H1 (cell line): ENCODE data around the gene ACMSD. TPM values are rescaled to one million over a fixed set of nuclear protein-coding genes. Genes with fewer than 3 reads are reported as not detected.

Experiments used
- CTCF ChIA-PET: fragments of 300-600 bp; sonication (Branson Sonifier 250); formaldehyde crosslinking; loops from one replicate; lab custom pipeline; 2021; ENCODE audit not compliant: partially characterized antibody; lab: Charles Lee
- POLR2A ChIA-PET: fragments of 300-600 bp; sonication (Branson Sonifier 250); formaldehyde crosslinking; loops from one replicate; lab custom pipeline; 2021; ENCODE audit warnings: inconsistent platforms; ENCODE audit not compliant: partially characterized antibody; lab: Charles Lee
- DNase-seq, 2 experiments: peaks; one replicate each; pipeline versions ENCODE4 v3.0.0 to v3.0.0-alpha.2; 2010 to 2022; ENCODE audit warnings: low spot score in 2 of 2, low read depth in 1 of 2, mixed read lengths in 1 of 2
- FAIRE-seq: peaks from 2 replicates; lab custom pipeline; 2011; peaks lifted over from hg19 to GRCh38; lab: Jason Lieb, UNC
- H2AFZ ChIP-seq: 2 replicates; pipeline ENCODE4 v1.8.1; 2012; ENCODE audit warnings: low read length, inconsistent platforms
- H2AK5ac ChIP-seq: 2 replicates; pipeline ENCODE4 v1.6.1; 2013; ENCODE audit warnings: low read depth, low read length
- H2BK120ac ChIP-seq: replicated peaks from 2 replicates; pipeline ENCODE3; 2013; ENCODE audit warnings: low read depth, low read length, inconsistent platforms
- H2BK12ac ChIP-seq: 2 replicates; pipeline ENCODE4 v1.6.1; 2013; ENCODE audit warnings: low read depth, low read length
- H2BK15ac ChIP-seq: 2 replicates; pipeline ENCODE4 v1.6.1; 2013; ENCODE audit warnings: low read length
- H2BK20ac ChIP-seq: 2 replicates; pipeline ENCODE4 v1.6.1; 2013; ENCODE audit warnings: low read length
- H2BK5ac ChIP-seq: 2 replicates; pipeline ENCODE4 v1.6.1; 2013; ENCODE audit warnings: low read depth, low read length
- H3K14ac ChIP-seq: 2 replicates; pipeline ENCODE4 v1.6.1; 2013; ENCODE audit warnings: inconsistent platforms; ENCODE audit not compliant: insufficient read length
- H3K18ac ChIP-seq: 2 replicates; pipeline ENCODE4 v1.6.1; 2013; ENCODE audit warnings: low read length; ENCODE audit errors: extremely low read depth
- H3K23ac ChIP-seq: 2 replicates; pipeline ENCODE4 v1.6.1; 2013; ENCODE audit warnings: inconsistent platforms; ENCODE audit not compliant: insufficient read length
- H3K23me2 ChIP-seq: 2 replicates; pipeline ENCODE4 v1.6.1; 2013; ENCODE audit warnings: low read depth, low read length
- H3K27ac ChIP-seq: 2 replicates; pipeline ENCODE4 v1.6.1; 2011; ENCODE audit warnings: low read depth, low read length, inconsistent platforms
- H3K27me3 ChIP-seq, 4 experiments: replicated peaks in 1 of 4; 1 replicate in 1 of 4; 2 replicates in 3 of 4; pipeline versions ENCODE4 v1.6.1 to v1.8.1; 2011 to 2013; ENCODE audit warnings: low read length in 3 of 4, mild to moderate bottlenecking in 3 of 4, inconsistent platforms in 2 of 4, mixed read lengths in 2 of 4, moderate library complexity in 1 of 4; ENCODE audit not compliant: control insufficient read depth in 3 of 4, insufficient read depth in 3 of 4; ENCODE audit errors: extremely low read depth in 1 of 4
- H3K36me3 ChIP-seq, 4 experiments: 2 replicates each; pipeline versions ENCODE4 v1.6.1 to v1.8.1; 2011 to 2013; ENCODE audit warnings: mild to moderate bottlenecking in 4 of 4, low read length in 3 of 4, moderate library complexity in 2 of 4, control low read depth in 1 of 4, inconsistent platforms in 1 of 4; ENCODE audit not compliant: insufficient read depth in 4 of 4, control insufficient read depth in 2 of 4
- H3K4ac ChIP-seq: replicated peaks from 2 replicates; pipeline ENCODE3; 2013; ENCODE audit warnings: low read length, low read depth, mixed read lengths, inconsistent platforms; ENCODE audit not compliant: insufficient read length
- H3K4me1 ChIP-seq, 4 experiments: replicated peaks in 1 of 4; 1 replicate in 1 of 4; 2 replicates in 3 of 4; pipeline versions ENCODE4 v1.6.1 to v1.8.1; 2011 to 2013; ENCODE audit warnings: low read length in 3 of 4, inconsistent platforms in 2 of 4, mixed read lengths in 1 of 4; ENCODE audit not compliant: insufficient read depth in 4 of 4, control insufficient read depth in 3 of 4
- H3K4me2 ChIP-seq, 2 experiments: 2 replicates each; pipeline versions ENCODE4 v1.6.1 to v1.8.1; 2011 to 2013; ENCODE audit warnings: low read depth in 2 of 2, low read length in 2 of 2, control low read depth in 1 of 2, inconsistent platforms in 1 of 2, mild to moderate bottlenecking in 1 of 2; ENCODE audit not compliant: insufficient read depth in 1 of 2
- H3K4me3 ChIP-seq, 4 experiments: fragments of 200-600, 300-600 bp in 1 of 4; sonication (generic), shearing (Covaris generic), sonication (Bioruptor Twin) in 1 of 4; 2 replicates each; pipeline versions ENCODE4 v1.5.1 to v1.8.1; 2011 to 2016; ENCODE audit warnings: low read length in 4 of 4, low read depth in 3 of 4, control low read depth in 2 of 4, inconsistent platforms in 2 of 4, mild to moderate bottlenecking in 2 of 4, mixed read lengths in 1 of 4, moderate library complexity in 1 of 4; ENCODE audit not compliant: insufficient read depth in 2 of 4; ENCODE audit errors: extremely low read depth in 1 of 4
- H3K56ac ChIP-seq: replicated peaks from 2 replicates; pipeline ENCODE3; 2013; ENCODE audit warnings: low read depth, mild to moderate bottlenecking, mixed read lengths, low read length, inconsistent platforms; ENCODE audit not compliant: insufficient read length
- H3K79me1 ChIP-seq: 2 replicates; pipeline ENCODE4 v1.6.1; 2013; ENCODE audit warnings: low read depth, low read length, control low read depth
- H3K79me2 ChIP-seq, 2 experiments: 2 replicates each; pipeline versions ENCODE4 v1.6.1 to v1.8.1; 2012 to 2013; ENCODE audit warnings: low read length in 2 of 2, mild to moderate bottlenecking in 2 of 2, inconsistent platforms in 1 of 2; ENCODE audit not compliant: insufficient read depth in 2 of 2, control insufficient read depth in 1 of 2
- H3K9ac ChIP-seq, 4 experiments: replicated peaks in 1 of 4; 1 replicate in 1 of 4; 2 replicates in 3 of 4; pipeline versions ENCODE4 v1.6.1 to v1.8.1; 2011 to 2013; ENCODE audit warnings: low read depth in 3 of 4, low read length in 3 of 4, control low read depth in 2 of 4, mild to moderate bottlenecking in 2 of 4, moderate library complexity in 2 of 4, inconsistent platforms in 1 of 4; ENCODE audit errors: extremely low read depth in 1 of 4
- H3K9me3 ChIP-seq, 2 experiments: 2 replicates each; pipeline versions ENCODE4 v1.6.1 to v1.8.1; 2012 to 2013; ENCODE audit warnings: mild to moderate bottlenecking in 2 of 2, moderate library complexity in 2 of 2, control low read depth in 1 of 2, inconsistent platforms in 1 of 2, low read depth in 1 of 2, low read length in 1 of 2, mixed read lengths in 1 of 2; ENCODE audit not compliant: insufficient read depth in 2 of 2
- H4K20me1 ChIP-seq, 2 experiments: replicated peaks in 1 of 2; 2 replicates each; pipeline versions ENCODE3 to v1.8.1; 2011 to 2013; ENCODE audit warnings: inconsistent platforms in 2 of 2, low read length in 2 of 2, mild to moderate bottlenecking in 1 of 2; ENCODE audit not compliant: insufficient read depth in 2 of 2, control insufficient read depth in 1 of 2
- H4K5ac ChIP-seq: 2 replicates; pipeline ENCODE4 v1.6.1; 2013; ENCODE audit warnings: low read length, low read depth, mixed read lengths, inconsistent platforms; ENCODE audit not compliant: insufficient read length
- H4K8ac ChIP-seq: 2 replicates; pipeline ENCODE4 v1.8.0; 2013; ENCODE audit warnings: mild to moderate bottlenecking, moderate library complexity, low read length, inconsistent platforms; ENCODE audit not compliant: insufficient read depth; ENCODE audit errors: extremely low read depth
- H4K91ac ChIP-seq: replicated peaks from 2 replicates; pipeline ENCODE3; 2013; ENCODE audit warnings: low read length, mixed read lengths, inconsistent platforms; ENCODE audit not compliant: insufficient read length
- BACH1 ChIP-seq: IDR thresholded peaks from 2 replicates; pipeline ENCODE4 v1.6.1; 2012; ENCODE audit warnings: low read length, improper control_type of control experiment
- CEBPB ChIP-seq: IDR thresholded peaks from 2 replicates; pipeline ENCODE4 v1.6.1; 2012; ENCODE audit warnings: low read depth, low read length
- HDAC6 ChIP-seq: IDR thresholded peaks from one replicate; pipeline ENCODE4 v1.7.1; 2012; ENCODE audit warnings: low read depth, mild to moderate bottlenecking, inconsistent platforms, low read length, moderate library complexity
- polyA plus RNA-seq, 7 experiments: library from polyadenylated mRNA; depleted of rRNA in 3 of 7; stranded (reverse) in 5 of 7; unstranded in 2 of 7; fragments of >200 nt in 5 of 7; fragments of 200-250 nt in 2 of 7; gene quantifications; 1 replicate in 5 of 7; 2 replicates in 1 of 7; 4 replicates in 1 of 7; pipeline versions ENCODE4 v1.2.1 to v1.2.3, GENCODE V29; 2011 to 2013; ENCODE audit warnings: missing spikeins in 2 of 7, mixed read lengths in 2 of 7
- total RNA-seq: library from RNA; stranded (reverse); fragmentation: NEBNext Ultra II Directional; extraction: Animal tissue kit (Norgen Biotek cat#: 25700); gene quantifications from 2 replicates; pipeline ENCODE4 v1.2.1, GENCODE V29; 2021
- TF ChIP-seq, protein P1 (sequence below), 3 experiments: IDR thresholded peaks; 1 replicate in 2 of 3; 2 replicates in 1 of 3; pipeline versions ENCODE4 v1.5.1 to v1.6.1; 2011; ENCODE audit warnings: low read length in 3 of 3, mild to moderate bottlenecking in 3 of 3, inconsistent platforms in 2 of 3, low read depth in 1 of 3, moderate library complexity in 1 of 3; ENCODE audit not compliant: insufficient read depth in 1 of 3; ENCODE audit errors: control extremely low read depth in 1 of 3

ACMSD gene
- total and polyA plus RNA-seq, 2 of the 8 experiments (the other 6 are each of a cell fraction or from before 2014, with no cell fraction given), result not detected

DNA sequence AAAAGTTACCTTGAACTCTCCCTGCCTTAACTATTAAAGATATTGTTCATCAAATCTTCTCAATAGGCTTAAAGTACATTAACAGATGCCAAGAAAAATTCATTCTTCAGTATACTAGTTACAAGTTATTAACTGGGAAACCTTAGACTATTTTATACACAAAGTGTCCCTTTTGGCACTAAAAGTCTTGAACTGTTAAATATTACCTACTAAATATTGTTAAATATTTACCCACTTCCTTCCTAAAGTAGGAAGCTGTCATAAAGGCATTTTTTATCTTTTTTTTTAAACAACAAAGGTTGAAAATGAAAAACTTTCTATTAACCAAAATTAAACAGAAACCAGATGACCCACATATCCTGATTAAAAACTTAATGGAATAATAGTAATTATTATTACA, 60.8 kb downstream of the ACMSD start:
- CTCF ChIA-PET, result no interaction called here
- DNase-seq, result no peak
- no peak overlapping the region for H2BK20ac ChIP-seq
- H4K20me1 ChIP-seq, result no peaks in the 10 kb centered on the region
- H3K79me1 ChIP-seq, result no peaks in the 10 kb centered on the region
- no peak overlapping the region for H4K8ac ChIP-seq
- no peak overlapping the region for H3K4me2 ChIP-seq
- H3K23me2 ChIP-seq, result no peaks in the 10 kb centered on the region
- no peaks in the 10 kb centered on the region for H3K27me3 ChIP-seq
- no peak overlapping the region for H3K56ac ChIP-seq
- H3K23ac ChIP-seq, result no peak overlapping the region
- no peak overlapping the region for H3K9ac ChIP-seq
- no peak overlapping the region for H3K4ac ChIP-seq
- no peaks in the 10 kb centered on the region for H3K36me3 ChIP-seq
- H2AFZ ChIP-seq, result no peak overlapping the region
- H3K79me2 ChIP-seq, result no peaks in the 10 kb centered on the region
- no peak overlapping the region for H4K5ac ChIP-seq
- FAIRE-seq, result no peak
- H3K18ac ChIP-seq, result no peak overlapping the region
- no peak overlapping the region for H3K4me3 ChIP-seq
- H3K4me1 ChIP-seq, result no peaks in the 10 kb centered on the region
- H2BK15ac ChIP-seq, result no peak overlapping the region
- H4K91ac ChIP-seq, result no peak overlapping the region
- no peak overlapping the region for H3K27ac ChIP-seq
- TF ChIP-seq, protein P1, sequence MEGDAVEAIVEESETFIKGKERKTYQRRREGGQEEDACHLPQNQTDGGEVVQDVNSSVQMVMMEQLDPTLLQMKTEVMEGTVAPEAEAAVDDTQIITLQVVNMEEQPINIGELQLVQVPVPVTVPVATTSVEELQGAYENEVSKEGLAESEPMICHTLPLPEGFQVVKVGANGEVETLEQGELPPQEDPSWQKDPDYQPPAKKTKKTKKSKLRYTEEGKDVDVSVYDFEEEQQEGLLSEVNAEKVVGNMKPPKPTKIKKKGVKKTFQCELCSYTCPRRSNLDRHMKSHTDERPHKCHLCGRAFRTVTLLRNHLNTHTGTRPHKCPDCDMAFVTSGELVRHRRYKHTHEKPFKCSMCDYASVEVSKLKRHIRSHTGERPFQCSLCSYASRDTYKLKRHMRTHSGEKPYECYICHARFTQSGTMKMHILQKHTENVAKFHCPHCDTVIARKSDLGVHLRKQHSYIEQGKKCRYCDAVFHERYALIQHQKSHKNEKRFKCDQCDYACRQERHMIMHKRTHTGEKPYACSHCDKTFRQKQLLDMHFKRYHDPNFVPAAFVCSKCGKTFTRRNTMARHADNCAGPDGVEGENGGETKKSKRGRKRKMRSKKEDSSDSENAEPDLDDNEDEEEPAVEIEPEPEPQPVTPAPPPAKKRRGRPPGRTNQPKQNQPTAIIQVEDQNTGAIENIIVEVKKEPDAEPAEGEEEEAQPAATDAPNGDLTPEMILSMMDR (IDR thresholded peaks at IDR 0.05; ENCODE audit: control extremely low read depth in 1 of 3, insufficient read depth in 1 of 3, low read depth in 1 of 3, low read length in 3 of 3), result no peak
- no peak for TF ChIP-seq HDAC6
- TF ChIP-seq BACH1, result no peak
- TF ChIP-seq CEBPB, result no peak
- POLR2A ChIA-PET, result no interaction called here
- no peak overlapping the region for H3K14ac ChIP-seq
- H3K9me3 ChIP-seq, result no peaks in the 10 kb centered on the region
- H2BK5ac ChIP-seq, result no peak overlapping the region
- no peak overlapping the region for H2AK5ac ChIP-seq
- H2BK120ac ChIP-seq, result no peak overlapping the region
- H2BK12ac ChIP-seq, result no peak overlapping the region
